RWPE2 (cell line): ENCODE results near the gene ZFR.

Source experiments
- ATAC-seq: fragments of 200-7000 bp; cut with Tn5 transposase; 3 replicates; pipeline ENCODE4 v1.9.1; 2021; ENCODE audit warnings: low read depth
- DNase-seq: peaks from one replicate; pipeline ENCODE4 v3.0.0-alpha.2; 2020; ENCODE audit warnings: low spot score
- H3K27ac ChIP-seq: fragments of 450-650 bp; 2 replicates; pipeline ENCODE4 v1.5.1; 2017; ENCODE audit warnings: mild to moderate bottlenecking; ENCODE audit not compliant: poor library complexity, severe bottlenecking
- H3K27me3 ChIP-seq: fragments of 250-450 bp; sonication (Bioruptor Pico); 2 replicates; pipeline ENCODE4 v1.5.1; 2021; ENCODE audit warnings: mild to moderate bottlenecking, moderate library complexity; ENCODE audit not compliant: insufficient read depth, poor library complexity, severe bottlenecking
- H3K36me3 ChIP-seq: fragments of 250-450 bp; sonication (Bioruptor Pico); 2 replicates; pipeline ENCODE4 v1.5.1; 2020; ENCODE audit warnings: low read depth, mild to moderate bottlenecking, moderate library complexity
- H3K4me1 ChIP-seq: fragments of 250-450 bp; sonication (Bioruptor Pico); 2 replicates; pipeline ENCODE4 v1.5.1; 2021; ENCODE audit warnings: mild to moderate bottlenecking, moderate library complexity; ENCODE audit not compliant: insufficient read depth, poor library complexity, severe bottlenecking
- H3K4me3 ChIP-seq: fragments of 250-450 bp; sonication (Bioruptor Pico); 2 replicates; pipeline ENCODE4 v1.5.1; 2021; ENCODE audit warnings: mild to moderate bottlenecking, moderate library complexity; ENCODE audit not compliant: severe bottlenecking
- H3K9me3 ChIP-seq: fragments of 250-450 bp; sonication (Bioruptor Pico); 2 replicates; pipeline ENCODE4 v1.5.1; 2021; ENCODE audit warnings: mild to moderate bottlenecking, moderate library complexity; ENCODE audit not compliant: severe bottlenecking
- TF ChIP-seq, protein P1 (sequence below): fragments of 450-650 bp; IDR thresholded peaks from one replicate; pipeline ENCODE4 v1.5.1; 2017; ENCODE audit warnings: mild to moderate bottlenecking, moderate library complexity; ENCODE audit not compliant: poor library complexity, severe bottlenecking

Gene ZFR

DNA sequence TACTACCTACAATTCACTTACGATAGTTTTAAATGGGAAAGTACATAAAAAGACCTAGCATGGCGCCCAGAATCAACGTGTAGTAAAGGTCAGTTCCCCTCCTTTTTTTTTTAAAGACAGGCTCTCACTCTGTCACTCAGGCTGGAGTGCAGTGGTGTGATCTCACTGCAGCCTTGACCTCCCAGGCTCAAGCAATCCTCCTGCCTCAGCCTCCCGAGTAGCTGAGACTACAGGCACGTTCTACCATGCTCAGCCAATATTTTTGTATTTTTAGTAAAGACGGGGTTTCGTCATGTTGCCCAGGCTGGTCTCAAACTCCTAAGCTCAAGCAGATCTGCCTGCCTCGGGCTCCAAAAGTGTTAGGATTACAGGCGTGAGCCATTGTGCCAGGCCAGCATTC lies 91.1 kb downstream of the ZFR start:
- H3K27me3 ChIP-seq = no peaks in the 10 kb centered on the region
- peaks cover 47% of the 10 kb centered on the region for H3K36me3 ChIP-seq
- H3K4me1 ChIP-seq = no peaks in the 10 kb centered on the region
- H3K9me3 ChIP-seq = no peaks in the 10 kb centered on the region
- DNase-seq = no peak
- TF ChIP-seq, protein P1, sequence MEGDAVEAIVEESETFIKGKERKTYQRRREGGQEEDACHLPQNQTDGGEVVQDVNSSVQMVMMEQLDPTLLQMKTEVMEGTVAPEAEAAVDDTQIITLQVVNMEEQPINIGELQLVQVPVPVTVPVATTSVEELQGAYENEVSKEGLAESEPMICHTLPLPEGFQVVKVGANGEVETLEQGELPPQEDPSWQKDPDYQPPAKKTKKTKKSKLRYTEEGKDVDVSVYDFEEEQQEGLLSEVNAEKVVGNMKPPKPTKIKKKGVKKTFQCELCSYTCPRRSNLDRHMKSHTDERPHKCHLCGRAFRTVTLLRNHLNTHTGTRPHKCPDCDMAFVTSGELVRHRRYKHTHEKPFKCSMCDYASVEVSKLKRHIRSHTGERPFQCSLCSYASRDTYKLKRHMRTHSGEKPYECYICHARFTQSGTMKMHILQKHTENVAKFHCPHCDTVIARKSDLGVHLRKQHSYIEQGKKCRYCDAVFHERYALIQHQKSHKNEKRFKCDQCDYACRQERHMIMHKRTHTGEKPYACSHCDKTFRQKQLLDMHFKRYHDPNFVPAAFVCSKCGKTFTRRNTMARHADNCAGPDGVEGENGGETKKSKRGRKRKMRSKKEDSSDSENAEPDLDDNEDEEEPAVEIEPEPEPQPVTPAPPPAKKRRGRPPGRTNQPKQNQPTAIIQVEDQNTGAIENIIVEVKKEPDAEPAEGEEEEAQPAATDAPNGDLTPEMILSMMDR = no peak
- no peak overlapping the region for H3K4me3 ChIP-seq
- no peak for ATAC-seq
- no peak overlapping the region for H3K27ac ChIP-seq

DNA sequence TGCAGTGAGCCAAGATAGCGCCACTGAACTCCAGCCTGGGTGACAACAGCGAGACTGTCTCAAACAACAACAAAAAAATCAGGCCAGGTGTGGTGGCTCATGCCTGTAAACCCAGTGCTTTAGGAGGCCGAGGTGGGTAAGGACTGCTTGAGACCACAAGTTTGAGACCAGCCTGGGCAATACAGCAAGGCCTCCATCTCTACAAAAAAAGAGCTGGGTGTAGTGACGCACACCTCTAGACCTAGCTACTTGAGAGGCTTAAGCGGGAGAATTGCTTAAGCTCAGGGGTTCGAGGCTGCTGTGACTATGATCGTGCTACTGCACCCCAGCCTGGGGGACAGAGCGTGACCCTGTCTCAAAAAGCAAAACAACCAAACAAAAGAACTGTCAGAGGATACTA lies 91.9 kb downstream of the ZFR start:
- Histone ChIP-seq H3K4me1 (no peaks in the 10 kb centered on the region), H3K9me3 (no peaks in the 10 kb centered on the region), H3K4me3 (no peak overlapping the region), H3K36me3 (peaks cover 39% of the 10 kb centered on the region), H3K27me3 (no peaks in the 10 kb centered on the region), H3K27ac (no peak overlapping the region)
- ATAC-seq = no peak; the same call in 2 of the 3 replicates
- DNase-seq = no peak
- TF ChIP-seq, protein P1 = no peak

DNA sequence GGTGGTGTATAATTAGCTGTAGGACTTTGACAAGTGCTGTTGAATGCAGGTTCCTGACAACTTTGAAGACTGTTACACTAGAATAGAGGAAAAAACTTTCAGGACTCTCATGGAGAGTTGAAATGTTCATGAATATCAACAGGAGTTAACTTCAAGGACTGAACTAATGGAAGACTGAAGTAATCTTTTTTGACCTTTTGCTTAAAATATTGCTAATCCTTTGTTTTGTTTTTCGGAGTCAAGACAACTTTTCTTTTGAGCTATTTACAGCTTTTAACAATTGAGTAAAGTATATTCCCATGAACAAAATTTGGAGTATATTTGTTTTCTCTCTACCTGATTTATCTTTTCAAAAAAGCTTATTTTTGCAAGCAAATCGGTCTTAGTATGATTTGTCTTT lies 97.7 kb downstream of the ZFR start:
- no peak for DNase-seq
- no peak overlapping the region for H3K4me3 ChIP-seq
- H3K9me3 ChIP-seq = peaks cover 2% of the 10 kb centered on the region
- no peaks in the 10 kb centered on the region for H3K36me3 ChIP-seq
- no peak overlapping the region for H3K27ac ChIP-seq
- no peak for ATAC-seq
- no peaks in the 10 kb centered on the region for H3K4me1 ChIP-seq
- H3K27me3 ChIP-seq = no peaks in the 10 kb centered on the region
- TF ChIP-seq, protein P1 = no peak

DNA sequence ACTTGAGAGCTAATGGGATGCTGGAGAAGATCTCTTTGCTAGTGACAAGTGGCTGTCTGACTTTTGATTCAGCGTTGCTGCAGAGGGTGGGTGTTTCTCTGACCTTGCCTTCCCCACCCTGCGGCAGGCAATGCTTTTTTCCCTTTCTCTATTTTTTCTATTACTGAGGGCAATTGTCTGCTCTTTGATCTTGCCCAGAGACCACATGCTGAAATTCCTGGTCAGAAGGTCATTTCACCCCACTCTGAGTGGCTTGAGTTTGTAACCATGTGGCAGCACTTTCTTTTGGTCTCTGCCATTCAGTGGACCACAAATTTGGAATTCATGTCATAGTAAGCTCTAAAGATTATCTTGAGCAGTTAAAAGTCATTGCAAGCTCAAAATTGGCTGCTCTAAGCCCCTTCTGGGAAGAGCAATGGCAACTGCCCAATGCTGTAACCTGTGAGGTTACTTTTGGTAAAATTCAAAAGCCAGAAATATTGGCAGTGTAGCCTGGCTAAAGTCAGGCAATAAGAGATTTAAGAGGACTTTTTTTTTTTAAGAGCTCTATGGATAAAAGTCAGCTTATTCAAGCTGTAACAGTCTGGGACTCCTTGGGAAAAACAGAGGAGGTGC lies 101.4 kb downstream of the ZFR start:
- no peak overlapping the region for H3K4me3 ChIP-seq
- ATAC-seq (no peak), DNase-seq (no peak)
- H3K36me3 ChIP-seq = no peaks in the 10 kb centered on the region
- H3K4me1 ChIP-seq = no peaks in the 10 kb centered on the region
- no peaks in the 10 kb centered on the region for H3K27me3 ChIP-seq
- TF ChIP-seq, protein P1 = no peak
- no peak overlapping the region for H3K27ac ChIP-seq
- peaks cover 22% of the 10 kb centered on the region for H3K9me3 ChIP-seq

DNA sequence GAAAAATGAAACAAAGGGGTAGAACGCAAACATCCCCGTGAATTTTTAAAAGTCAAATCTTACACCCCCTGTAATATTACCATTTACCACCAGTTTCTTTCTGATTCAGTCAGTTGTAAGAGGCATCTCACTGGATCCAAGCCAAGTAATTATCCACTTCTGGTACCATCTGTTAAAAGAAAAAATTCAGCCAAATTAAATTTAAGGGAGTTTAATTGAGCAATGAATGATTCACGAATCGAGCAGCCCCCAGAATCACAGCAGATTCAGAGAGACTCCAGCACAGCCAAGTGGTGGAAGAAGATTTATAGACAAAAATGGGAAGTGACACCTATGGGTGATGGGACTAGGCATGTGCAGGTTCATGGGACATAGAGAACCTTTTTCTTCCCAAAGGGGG lies 101.9 kb downstream of the ZFR start:
- no peaks in the 10 kb centered on the region for H3K27me3 ChIP-seq
- H3K27ac ChIP-seq = no peak overlapping the region
- no peak overlapping the region for H3K4me3 ChIP-seq
- TF ChIP-seq, protein P1 = no peak
- H3K36me3 ChIP-seq = no peaks in the 10 kb centered on the region
- no peaks in the 10 kb centered on the region for H3K4me1 ChIP-seq
- no peak for DNase-seq
- peaks cover 22% of the 10 kb centered on the region for H3K9me3 ChIP-seq
- ATAC-seq = no peak
